ENCODE results near the gene ARHGEF4. TPM values are rescaled to one million over a fixed set of nuclear protein-coding genes. Genes with fewer than 3 reads are reported as not detected.

The ARHGEF4 gene
- total RNA-seq, 1 experiment from 2014 or later = 12.6 TPM

DNA sequence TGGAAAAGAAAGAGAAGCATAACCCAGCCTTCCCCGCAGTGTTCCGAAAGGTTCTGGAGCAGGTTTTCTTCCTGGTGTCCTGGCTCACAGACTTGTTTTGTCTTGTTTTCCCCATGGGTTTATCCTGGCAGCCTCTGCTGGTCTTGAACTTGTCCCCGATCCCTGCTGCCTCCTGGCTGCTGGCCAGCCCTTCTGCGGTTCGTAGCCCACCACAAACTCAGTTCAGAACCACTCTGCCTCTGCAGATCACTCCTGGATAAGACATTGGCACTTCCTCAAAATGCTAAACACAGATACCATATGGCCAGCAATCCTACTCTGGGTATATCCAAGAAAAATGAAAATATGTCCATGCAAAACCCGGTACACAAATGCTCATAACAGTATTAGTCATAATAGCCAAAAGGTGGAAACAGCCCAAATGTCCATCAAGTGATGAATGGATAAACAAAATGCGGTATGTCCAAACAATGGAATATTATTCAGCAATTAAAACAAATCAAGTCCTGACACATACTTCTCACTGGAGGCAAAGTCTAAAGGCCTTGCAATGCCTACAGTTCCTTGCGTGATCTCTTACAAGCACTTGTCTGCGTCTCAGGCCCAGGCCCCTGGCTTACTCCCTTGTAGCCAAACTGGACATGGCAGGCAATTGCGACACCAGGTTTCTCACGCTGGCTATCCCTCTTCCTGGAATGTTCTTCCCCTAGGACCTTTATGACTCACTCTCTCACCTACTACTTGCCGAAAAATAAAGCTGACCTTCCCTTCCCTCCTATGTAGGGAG lies 28.0 kb upstream of the ARHGEF4 start:
- H3K27ac ChIP-seq (ENCODE audit: insufficient read length, low read depth, low read length) = no peak overlapping the region
- H3K27me3 ChIP-seq (ENCODE audit: insufficient read depth, low read length) = no peaks in the 10 kb centered on the region
- H3K79me1 ChIP-seq (ENCODE audit: insufficient read depth, low read depth, low read length, poor library complexity, severe bottlenecking) = no peaks in the 10 kb centered on the region
- no peaks in the 10 kb centered on the region for H3K9me3 ChIP-seq (ENCODE audit: control insufficient read depth, low read depth, low read length)
- H2BK120ac ChIP-seq (ENCODE audit: low read depth, low read length, poor library complexity, severe bottlenecking) = no peak overlapping the region
- no peak overlapping the region for H3K9ac ChIP-seq (ENCODE audit: extremely low read depth, insufficient read length, low read length)
- no peak overlapping the region for H2BK15ac ChIP-seq (ENCODE audit: low read depth, low read length)
- Mint-ChIP-seq H3K4me3 (peak overlapping the region in 1 of 2 experiments; percentile 48; a peak in 1 of 5 replicates), H3K27me3 (ENCODE audit: low read depth) (no peaks in the 10 kb centered on the region; the same call in 1 of the 2 replicates), H3K4me1 (peaks cover 5% of the 10 kb centered on the region in 2 experiments; a peak in 3 of 4 replicates), H3K9me3 (peaks cover 0 to 3% of the 10 kb centered on the region in 2 experiments; a peak in 3 of 5 replicates), H3K36me3 (ENCODE audit: insufficient read depth in 1 of 3, low read depth in 3 of 3) (peaks cover 0 to 2% (median 0%) of the 10 kb centered on the region in 3 experiments; a peak in 1 of 7 replicates), H3K27ac (peak overlapping the region in 1 of 3 experiments; percentile 88; a peak in 2 of 7 replicates)
- H3K79me2 ChIP-seq (ENCODE audit: insufficient read depth, low read length) = no peaks in the 10 kb centered on the region
- H2BK5ac ChIP-seq (ENCODE audit: insufficient read length, low read length) = no peak overlapping the region
- no peak overlapping the region for H4K91ac ChIP-seq (ENCODE audit: insufficient read length, low read depth, low read length)
- H4K8ac ChIP-seq (replicated peaks; ENCODE audit: insufficient read length, low read depth, low read length) = no peak overlapping the region
- H3K23ac ChIP-seq (ENCODE audit: insufficient read length, low read depth, low read length) = no peak overlapping the region
- no peak overlapping the region for H3K4ac ChIP-seq (ENCODE audit: low read depth, low read length)
- WGBS (ENCODE audit: extremely low coverage, insufficient read length, low lambda C conversion rate) = no CpG with 5 or more reads among the region's 12 CpGs
- H2BK12ac ChIP-seq (ENCODE audit: insufficient read length, low read depth, low read length) = no peak overlapping the region
- H2AK5ac ChIP-seq (ENCODE audit: insufficient read length, low read length) = no peak overlapping the region
- H2AFZ ChIP-seq (ENCODE audit: low read length) = no peak overlapping the region
- no peak overlapping the region for H3K56ac ChIP-seq (ENCODE audit: insufficient read length, low read depth, low read length)
- no peaks in the 10 kb centered on the region; the same call in 1 of the 2 replicates for H3K4me1 ChIP-seq (ENCODE audit: insufficient read depth, low read length)
- H3K14ac ChIP-seq (ENCODE audit: insufficient read depth, low read length) = no peak overlapping the region
- H3K18ac ChIP-seq (ENCODE audit: insufficient read length, low read depth, low read length) = no peak overlapping the region
- H4K5ac ChIP-seq (ENCODE audit: insufficient read length, low read depth, low read length) = no peak overlapping the region
- no peak for DNase-seq
- TF ChIP-seq, protein P1, sequence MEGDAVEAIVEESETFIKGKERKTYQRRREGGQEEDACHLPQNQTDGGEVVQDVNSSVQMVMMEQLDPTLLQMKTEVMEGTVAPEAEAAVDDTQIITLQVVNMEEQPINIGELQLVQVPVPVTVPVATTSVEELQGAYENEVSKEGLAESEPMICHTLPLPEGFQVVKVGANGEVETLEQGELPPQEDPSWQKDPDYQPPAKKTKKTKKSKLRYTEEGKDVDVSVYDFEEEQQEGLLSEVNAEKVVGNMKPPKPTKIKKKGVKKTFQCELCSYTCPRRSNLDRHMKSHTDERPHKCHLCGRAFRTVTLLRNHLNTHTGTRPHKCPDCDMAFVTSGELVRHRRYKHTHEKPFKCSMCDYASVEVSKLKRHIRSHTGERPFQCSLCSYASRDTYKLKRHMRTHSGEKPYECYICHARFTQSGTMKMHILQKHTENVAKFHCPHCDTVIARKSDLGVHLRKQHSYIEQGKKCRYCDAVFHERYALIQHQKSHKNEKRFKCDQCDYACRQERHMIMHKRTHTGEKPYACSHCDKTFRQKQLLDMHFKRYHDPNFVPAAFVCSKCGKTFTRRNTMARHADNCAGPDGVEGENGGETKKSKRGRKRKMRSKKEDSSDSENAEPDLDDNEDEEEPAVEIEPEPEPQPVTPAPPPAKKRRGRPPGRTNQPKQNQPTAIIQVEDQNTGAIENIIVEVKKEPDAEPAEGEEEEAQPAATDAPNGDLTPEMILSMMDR (conservative IDR thresholded peaks at IDR 0.05) = no peak
- H3K23me2 ChIP-seq (ENCODE audit: insufficient read length, low read depth, low read length, poor library complexity, severe bottlenecking) = no peaks in the 10 kb centered on the region
- H3K4me2 ChIP-seq (ENCODE audit: insufficient read depth, insufficient read length, low read length) = no peak overlapping the region
- no peak overlapping the region for H3T11ph ChIP-seq (ENCODE audit: low read length)
- H4K20me1 ChIP-seq (ENCODE audit: control insufficient read depth, insufficient read depth, insufficient read length) = no peaks in the 10 kb centered on the region
- no peak overlapping the region for H2BK20ac ChIP-seq (ENCODE audit: low read depth, low read length, poor library complexity, severe bottlenecking)
